ENCODE results near the gene ANXA2R.
A peak's percentile ranks its signal among the peaks of the same experiment; 100 is the strongest.

The ANXA2R gene

DNA sequence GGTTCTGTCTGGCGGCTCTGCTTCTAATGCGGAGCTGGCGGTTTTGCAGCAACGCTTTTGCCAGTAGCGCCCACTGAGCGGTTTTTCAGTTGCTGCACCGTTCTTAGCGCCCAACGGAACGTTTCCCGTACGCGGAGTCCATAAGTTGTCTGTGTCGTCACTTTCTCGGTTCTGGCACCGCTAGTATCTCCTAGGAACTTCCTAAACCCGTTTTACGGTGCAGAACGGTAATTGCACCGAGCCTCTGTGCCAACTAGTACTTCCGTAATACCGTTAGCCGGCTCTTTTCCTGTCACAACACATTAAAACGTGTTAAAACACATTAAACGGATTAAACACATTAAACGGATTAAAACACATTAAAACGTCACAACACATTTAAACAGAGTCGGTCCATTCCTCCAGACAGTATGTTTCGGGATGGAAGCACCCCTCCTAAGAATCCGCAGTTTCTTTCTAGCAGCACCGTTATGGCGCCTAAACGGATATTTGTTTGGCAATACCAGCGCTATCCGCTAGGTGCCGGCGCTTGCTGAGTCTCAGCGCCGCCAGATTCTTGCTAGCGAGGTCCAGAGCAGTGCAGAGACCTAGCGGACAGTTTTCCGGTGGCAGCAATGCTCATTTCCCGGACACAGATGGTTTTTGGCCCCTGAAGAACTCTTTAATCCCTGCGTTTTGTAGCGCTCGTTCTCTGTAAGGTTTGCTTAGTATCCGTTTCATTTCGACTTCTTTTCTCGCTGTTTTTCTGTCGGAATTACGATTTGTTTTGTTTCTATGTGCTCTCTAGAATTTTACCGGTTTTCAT, 45.4 kb downstream of the ANXA2R start:
- DNase-seq, result peak; percentile 74

DNA sequence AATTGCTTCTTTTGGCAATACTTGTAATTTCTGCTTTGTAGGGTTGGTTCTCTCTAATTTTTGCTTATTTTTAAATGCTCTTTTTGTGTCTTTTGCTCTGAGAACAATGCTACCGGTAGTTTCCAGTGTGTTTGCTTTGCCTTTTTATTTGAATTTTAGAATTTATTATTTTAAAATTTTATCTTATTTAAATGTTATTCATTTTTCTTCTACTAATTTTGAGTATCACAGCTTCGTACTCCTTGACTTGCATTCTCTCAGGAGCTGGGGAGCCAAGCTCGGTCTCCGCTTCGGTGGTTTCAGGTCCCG, 45.9 kb downstream of the ANXA2R start:
- no peak for DNase-seq

DNA sequence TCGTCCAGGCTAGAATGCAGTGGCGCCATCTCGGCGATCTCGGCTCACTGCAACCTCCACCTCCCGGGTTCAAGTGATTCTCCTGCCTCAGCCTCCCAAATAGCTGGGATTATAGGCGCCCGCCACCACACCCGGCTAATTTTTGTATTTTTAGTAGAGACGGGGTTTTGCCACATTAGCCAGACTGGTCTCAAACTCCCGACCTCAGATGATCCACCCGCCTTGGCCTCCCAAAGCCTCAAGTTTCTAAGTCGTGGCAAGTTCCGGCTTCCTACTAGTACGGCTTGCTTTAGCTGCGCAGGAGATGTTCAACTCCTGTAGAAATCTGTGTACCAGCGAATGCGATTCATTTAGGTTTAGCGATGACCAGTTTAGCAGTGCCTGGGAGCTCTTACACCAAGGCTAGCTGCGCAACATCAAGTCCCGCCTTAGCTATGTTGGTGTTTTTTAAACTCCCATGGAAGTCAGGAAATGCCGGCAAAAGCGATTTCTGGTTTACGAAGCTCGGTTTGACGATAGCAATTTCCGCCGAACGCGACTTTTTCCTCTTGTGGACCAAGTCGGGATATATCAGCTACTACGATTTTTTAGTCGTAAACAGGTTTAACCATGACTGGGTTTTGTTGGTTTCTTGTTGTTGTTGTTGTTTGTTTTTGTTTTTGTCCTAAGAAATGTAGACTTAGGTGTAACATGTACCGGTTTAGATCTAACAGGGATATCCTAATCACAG, 46.4 kb downstream of the ANXA2R start:
- no peak for DNase-seq

GRCh38 chr5:42992088-42992879, 47.8 kb downstream of the ANXA2R start:
- no peak for DNase-seq

DNA sequence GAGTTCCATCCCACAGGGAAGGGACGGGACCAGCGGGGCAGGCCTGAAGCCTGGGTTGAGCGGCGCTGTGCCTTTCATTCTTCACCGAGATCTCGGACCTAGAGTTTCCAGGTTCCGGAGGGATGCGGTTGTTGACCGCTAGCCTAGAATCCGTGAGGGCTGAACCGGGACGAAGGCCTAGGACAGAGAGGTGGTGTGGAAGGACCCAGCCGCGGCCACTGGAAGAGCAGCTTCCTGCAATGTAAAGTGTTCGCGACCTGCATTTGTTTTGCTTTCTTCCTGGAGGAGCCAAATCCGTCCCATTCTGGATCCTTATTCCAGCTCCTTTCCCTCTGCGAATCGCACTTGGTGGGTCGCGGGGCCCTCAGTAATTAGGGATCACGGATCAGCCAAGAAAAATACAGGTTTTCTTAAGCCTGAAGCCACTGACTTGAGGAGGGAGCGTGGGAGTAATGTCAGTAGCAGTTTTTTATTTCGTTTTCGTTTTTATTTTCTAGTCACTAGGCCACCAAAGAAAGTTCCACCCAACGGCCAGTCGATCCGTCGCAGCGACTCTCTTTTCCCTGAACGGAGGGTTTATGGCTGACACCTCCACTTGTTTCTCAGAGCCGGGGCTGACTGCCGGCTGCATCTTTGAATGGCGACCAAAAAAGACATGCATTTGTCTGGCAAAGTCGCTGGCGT, 48.6 kb downstream of the ANXA2R start:
- DNase-seq, result no peak

GRCh38 chr5:42990892-42991291, 49.2 kb downstream of the ANXA2R start:
- DNase-seq, result no peak

All from NCI-H774 (cell line).